Jurkat, Clone E6-1 (cell line): ENCODE measurements around the gene MATN1. TPM values are rescaled to one million over a fixed set of nuclear protein-coding genes. Genes with fewer than 3 reads are reported as not detected.
"Not testable (repeated sequence)": the region's sequence is repeated elsewhere in the genome, so short reads cannot be mapped to it uniquely, and the experiment has no call there.

Source experiments
- DNase-seq: peaks from one replicate; pipeline ENCODE4 v3.0.0-alpha.2; 2011; ENCODE audit warnings: low read depth, low spot score
- H3K4me3 ChIP-seq: 2 replicates; pipeline ENCODE4 v1.5.1; 2011; ENCODE audit warnings: mild to moderate bottlenecking, low read length, control low read depth, moderate library complexity
- polyA plus RNA-seq: library from polyadenylated mRNA; unstranded; fragments of >200 nt; gene quantifications from one replicate; pipeline ENCODE4 v1.2.1, GENCODE V29; 2012; ENCODE audit warnings: missing spikeins; ENCODE audit not compliant: insufficient read length, insufficient read depth

Gene MATN1, protein sequence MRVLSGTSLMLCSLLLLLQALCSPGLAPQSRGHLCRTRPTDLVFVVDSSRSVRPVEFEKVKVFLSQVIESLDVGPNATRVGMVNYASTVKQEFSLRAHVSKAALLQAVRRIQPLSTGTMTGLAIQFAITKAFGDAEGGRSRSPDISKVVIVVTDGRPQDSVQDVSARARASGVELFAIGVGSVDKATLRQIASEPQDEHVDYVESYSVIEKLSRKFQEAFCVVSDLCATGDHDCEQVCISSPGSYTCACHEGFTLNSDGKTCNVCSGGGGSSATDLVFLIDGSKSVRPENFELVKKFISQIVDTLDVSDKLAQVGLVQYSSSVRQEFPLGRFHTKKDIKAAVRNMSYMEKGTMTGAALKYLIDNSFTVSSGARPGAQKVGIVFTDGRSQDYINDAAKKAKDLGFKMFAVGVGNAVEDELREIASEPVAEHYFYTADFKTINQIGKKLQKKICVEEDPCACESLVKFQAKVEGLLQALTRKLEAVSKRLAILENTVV
- polyA plus RNA-seq, result not detected

DNA sequence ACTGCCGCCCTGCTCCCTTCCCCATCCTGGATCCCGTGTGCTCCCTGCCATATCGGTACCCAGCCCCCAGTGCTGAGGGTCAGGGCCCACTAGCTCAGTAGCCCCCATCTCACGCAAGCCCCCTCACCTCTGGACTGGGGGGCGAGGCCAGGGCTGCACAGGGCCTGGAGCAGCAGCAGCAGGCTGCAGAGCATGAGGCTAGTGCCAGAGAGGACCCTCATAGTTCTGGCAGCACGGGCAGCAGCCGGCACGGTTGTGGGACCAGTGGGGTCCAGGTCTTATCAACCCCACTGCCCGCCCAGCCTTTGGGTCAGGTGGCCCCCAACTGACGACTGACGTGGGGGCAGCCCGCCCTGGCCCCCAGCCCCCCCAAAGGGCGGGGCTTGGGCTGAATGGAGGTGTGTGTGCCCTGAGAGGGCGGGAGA is at the start of gene MATN1:
Gene MATN1, minus strand, starts transcription at position 255 of the 425 bp plus-strand sequence. Its CDS starts 34 bp downstream, at position 221.
- no peak for DNase-seq
- H3K4me3 ChIP-seq, result no peak within 1 kb of the TSS

DNA sequence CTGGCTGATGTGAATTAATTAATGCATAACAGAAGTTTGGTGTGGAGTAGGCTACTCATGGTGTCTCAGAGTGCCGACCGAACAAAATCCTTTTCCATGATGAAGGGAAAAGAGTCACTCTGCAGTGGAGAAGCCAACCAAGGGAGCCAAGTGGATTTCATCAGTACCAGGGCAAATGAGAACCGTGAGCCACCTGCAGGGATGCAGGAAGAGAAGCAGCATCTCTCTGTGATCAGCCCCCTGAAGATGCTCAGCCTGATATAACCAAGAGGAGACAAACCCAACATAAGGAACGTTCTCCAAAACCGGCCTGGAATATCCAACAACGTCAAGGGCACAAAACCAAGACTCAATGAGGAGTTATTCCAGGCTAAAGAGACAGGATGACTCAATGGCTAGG is 47.6 kb upstream of the MATN1 start:
- H3K4me3 ChIP-seq, result no peak overlapping the region
- DNase-seq, result no peak

DNA sequence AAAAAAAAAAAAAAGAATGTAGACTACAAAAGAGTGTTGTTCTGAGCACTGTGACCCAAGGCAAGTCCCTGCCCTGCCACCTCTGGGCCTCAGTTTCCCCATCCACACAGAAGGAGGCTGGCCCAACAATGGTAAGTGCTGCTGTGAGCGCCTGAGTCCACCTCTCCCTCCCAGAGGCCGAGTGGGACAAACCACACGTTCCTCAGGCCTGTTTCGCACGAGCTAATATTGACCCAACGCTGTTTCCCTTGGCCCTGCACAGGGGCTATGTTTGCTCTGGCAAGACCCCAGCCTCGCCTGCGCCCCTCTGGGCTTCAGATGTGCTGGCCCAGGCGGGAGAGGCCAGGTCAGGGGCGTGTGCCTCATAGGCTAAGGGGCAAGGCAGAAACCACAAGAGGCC is 46.8 kb upstream of the MATN1 start:
- no peak overlapping the region for H3K4me3 ChIP-seq
- no peak for DNase-seq

DNA sequence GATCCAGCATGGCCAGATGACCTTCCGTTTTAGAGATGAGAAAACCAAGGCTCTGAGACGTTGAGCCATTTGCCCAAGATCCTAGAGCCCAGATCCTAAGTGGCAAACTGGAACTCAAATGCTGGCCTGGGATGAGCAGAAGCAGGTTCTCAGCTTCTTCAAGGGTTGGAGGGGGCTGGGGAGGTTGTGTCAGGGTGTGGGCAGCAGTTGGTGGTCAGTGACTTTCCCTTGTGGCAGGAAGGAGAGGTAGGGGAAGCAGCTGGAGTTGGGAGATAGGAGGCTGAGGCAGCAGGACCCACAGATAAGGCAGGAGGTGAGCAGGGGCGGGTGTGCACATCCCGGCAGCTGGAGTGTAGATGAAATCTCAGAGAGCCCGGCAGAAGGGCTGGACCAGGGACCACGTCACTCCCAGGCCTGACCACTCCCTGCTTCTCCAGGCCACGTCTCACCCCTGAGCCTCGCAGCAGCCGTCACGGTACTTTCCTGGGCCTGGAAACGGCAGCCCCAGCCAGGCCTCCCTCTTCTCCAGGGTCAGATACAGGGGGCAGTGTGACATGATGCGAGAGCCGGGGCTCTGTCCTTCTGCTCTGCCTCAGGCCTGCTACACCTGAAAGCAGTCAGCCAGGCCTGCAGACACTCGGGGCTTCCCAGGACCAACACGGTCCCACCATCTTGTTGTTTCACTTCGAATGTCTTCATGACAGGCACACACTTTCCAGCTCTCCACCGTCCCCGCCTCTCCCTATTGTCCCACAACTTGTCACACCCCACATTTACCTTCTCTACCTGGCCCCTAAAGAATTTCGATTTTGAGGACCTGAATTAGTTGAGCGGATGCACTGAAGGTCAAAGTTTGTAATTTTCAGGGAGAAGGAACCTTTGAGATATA is 45.7 kb upstream of the MATN1 start:
- H3K4me3 ChIP-seq, result no peak overlapping the region
- DNase-seq, result no peak

DNA sequence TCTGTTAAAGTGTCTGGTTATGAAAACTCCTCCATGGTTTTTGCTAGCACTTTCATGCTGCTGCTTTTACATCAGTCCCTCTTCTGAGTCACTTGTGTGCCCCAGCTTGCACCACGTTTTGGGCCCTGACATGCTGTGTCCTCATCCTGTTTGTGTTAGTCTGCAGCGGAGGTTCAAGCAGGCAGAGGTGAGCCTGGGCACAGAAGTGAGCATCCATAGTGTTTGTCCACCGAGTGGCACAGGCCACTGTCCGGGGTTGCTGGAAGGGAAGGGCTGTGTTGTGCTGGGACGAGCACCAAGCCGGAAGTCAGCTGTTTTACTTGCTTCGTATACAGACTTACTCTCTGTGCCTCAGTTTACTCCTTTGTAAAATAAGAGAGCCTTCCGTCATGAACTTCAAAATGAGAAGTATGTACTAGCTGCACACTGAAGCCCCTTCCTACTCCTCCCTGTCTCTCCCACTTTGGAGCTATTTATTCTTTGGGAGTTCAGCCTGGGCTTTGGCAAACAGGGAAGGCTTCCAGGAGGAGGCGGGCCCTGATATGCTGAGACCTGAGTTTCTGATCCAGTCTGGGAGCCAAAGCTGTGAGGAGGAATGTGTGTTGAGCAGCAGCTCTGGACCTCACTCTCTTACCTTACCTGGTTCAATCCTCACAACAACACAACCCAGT is 44.9 kb upstream of the MATN1 start:
- DNase-seq, result no peak

DNA sequence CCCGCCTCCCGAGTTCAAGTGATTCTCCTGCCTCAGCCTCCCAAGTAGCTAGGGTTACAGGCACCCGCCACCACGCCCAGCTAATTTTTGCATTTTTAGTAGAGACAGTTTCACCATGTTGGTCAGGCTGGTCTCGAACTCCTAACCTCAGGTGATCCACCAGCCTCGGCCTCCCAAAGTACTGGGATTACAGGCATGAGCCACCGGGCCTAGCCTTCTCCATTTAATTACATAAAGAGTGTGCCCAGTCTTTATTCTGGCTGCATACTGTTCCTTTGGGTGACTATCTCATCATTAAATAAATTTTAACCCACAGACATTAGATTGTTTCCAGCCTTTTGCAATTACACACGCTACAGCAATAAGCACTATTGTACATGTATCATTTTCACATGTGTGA is 43.6 kb upstream of the MATN1 start:
- not testable (repeated sequence) for DNase-seq, H3K4me3 ChIP-seq

More for the DNA sequence above, 44.9 kb upstream of the MATN1 start:
- H3K4me3 ChIP-seq, result no peak overlapping the region

DNA sequence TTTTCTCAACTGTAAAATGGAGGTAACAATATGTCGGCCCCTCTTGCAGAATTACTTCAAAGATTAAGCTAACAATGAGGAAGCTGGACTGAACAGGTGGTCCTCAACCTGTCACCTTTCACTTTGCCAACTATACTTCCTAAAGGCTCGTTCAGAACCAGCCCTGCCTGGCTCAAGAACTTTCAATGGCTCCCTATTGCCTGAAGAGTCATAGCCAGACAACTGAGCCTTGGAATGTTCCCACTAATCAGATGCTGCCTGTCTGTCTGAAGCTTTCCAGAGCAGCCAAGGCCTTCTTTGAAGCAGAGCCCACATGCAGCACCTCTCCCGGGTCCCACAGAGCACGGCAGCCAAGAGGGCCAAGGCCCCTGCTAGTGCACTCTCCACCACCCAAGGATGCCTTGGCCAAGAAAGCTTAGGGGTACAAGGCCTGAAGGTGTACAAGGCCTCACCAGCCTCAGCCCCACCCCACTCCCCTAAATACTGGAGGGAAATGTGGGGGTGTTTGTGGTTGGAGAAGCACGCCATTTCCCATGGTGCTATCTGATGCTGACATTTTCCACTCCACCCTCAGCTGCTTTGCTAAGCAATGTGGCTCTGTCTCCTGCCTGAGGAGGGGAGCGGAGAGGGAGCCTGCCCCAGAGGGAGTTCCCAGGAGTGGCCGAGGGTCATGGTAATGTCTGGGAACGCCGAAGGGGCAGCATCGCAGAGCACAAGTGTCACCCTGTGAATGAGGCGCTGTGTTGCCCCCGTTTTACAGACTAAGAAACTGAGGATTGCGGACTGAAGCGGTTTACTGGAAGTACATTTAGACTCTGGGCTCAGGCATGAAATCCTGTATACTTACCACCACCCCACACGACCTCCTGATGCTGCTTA is 42.4 kb upstream of the MATN1 start:
- DNase-seq, result no peak
- H3K4me3 ChIP-seq, result no peak overlapping the region

DNA sequence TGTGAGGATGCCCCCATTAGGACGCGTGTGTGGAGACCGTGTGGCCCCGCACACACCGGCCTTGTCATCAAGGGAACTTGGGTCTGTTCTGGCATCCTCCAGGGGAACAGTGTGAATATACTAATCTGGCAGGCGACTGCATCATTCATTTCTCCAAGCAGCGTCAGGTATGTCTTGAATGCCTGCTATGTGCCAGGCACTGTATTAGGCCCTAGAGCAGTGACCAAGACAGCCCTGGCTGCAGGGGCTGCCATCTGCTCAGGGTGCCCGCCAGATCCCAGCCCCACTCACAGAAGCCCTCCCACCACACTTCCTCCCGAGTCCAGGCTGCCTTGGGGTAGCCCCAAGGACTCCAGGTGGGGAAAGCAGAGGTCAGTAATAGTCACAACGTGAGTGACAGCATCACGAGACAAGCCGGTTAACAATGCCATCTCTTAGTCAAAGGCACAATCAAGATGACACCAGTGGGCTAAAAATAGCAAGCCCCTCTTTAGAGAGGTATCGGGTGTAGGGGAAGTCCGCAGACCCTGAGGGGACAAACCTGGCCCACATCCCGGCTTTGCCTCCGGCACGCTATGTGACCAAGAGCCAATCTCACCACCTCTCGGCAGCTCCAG is 41.7 kb upstream of the MATN1 start:
- H3K4me3 ChIP-seq, result no peak overlapping the region
- DNase-seq, result no peak

DNA sequence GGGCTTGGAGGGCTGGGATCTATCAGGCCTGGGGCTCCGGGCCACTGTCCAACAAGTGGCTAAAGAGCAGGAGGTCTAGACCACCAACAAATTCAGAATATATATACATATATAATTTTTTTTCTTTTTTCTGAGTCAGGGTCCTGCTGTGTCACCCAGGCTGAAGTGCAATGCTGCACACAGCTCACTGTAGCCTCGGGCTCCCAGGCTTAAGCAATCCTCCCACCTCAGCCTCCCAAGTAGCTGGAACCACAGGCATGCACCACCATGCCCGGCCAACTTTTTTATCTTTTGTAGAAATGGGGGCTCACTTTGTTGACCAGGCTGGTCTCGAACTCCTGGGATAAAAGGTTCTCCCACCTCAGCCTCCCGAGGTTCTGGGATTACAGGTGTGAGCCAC is 41.0 kb upstream of the MATN1 start:
- no peak for DNase-seq
- no peak overlapping the region for H3K4me3 ChIP-seq

DNA sequence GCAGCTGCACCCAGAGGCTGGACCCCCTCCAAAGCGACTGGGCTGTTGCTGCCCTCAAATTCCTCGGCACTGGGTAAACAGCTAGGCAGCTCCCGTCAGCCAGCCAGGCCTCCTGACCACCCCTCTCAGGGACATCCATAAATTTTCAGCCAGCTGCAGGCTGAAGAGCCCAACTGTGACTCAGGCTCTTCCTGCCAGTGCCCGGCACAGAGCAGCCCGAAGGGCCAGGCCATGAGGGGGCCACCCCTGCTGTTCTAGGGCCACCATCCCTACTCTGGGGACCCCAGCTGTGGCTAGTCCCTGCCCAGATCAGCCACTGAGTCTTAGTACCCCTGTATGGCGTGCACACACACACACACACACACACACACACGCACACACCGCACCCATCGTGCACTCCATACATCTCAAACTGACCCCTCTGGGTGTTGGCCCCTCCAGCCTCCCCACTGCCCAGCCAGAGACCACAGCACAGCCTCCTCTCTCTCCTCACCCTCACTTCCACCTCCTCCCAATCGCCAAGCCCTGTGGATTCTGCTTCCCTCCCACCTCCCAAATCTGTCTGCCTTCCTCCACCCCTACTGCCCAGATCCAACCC is 40.4 kb upstream of the MATN1 start:
- no peak for DNase-seq
- H3K4me3 ChIP-seq, result no peak overlapping the region

DNA sequence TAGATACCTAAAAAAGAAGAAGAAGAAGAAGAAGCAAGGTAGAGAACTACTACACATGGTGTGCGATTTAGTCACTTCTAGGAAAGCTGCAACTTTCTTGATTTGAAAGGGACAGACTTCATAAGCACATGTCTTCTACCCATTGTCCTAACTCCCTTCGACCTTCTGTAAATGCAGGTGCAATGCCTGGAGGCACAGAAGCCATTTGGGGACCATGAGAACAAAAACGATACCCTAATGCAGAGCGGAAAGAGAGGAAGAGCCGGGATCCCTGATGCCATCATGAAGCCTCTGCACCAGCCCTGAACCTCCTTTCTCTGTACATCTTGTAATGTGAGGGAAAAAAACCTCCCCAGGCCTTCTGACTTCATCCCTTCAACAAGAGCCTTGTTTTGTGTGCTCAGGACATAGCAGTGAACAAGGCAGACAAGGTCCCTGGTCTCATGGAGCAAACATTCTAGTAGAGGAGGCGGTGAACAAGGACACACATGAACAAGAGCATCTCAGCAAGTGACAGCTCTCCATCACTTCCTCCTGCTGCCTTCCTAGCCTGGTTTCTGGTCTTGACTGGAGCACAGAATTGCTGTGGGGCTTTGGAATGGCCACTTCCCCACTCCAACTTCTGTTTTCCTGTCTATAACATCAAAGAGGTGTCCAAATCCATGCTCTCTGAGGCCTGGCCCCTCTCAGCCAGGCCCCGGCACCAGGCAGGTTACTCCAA is 39.7 kb upstream of the MATN1 start:
- H3K4me3 ChIP-seq, result no peak overlapping the region
- no peak for DNase-seq

DNA sequence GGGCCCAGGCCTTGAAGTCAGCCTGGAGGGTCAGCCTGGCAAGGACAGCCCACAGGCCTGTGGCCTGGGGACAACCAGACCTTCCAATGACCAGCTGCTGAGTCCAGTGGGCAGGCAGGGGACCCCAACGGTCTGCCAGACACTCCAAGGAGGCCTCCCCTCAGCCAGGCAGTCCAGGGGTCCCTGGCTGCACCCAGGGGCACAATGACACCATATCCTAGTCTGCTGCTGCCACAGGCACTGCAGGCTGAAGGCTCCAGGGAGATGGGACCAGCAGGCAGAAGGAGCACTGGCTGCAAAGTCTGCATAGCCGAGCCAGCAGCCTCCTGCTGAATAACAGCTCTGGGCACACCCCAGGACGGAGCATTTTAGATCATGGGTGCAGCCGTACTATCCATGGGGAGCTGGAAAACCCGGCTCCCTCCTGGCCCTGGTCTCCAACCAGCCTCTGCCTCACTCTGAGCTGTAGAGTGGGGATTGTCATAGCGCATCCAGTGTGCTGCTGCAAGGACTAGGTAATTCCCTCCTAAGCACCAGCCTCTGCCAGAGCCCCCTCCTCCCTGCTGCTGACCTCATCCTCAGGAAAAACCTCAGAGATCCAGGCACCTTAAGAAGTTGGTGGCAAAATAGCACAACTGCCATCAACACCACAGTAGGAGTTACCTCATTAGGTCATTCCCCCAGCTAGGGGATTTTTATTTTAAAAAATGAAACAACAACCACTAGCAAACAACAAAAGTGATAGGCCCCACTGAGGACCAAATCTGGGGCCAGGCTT is 39.0 kb upstream of the MATN1 start:
- no peak for DNase-seq
- H3K4me3 ChIP-seq, result no peak overlapping the region

DNA sequence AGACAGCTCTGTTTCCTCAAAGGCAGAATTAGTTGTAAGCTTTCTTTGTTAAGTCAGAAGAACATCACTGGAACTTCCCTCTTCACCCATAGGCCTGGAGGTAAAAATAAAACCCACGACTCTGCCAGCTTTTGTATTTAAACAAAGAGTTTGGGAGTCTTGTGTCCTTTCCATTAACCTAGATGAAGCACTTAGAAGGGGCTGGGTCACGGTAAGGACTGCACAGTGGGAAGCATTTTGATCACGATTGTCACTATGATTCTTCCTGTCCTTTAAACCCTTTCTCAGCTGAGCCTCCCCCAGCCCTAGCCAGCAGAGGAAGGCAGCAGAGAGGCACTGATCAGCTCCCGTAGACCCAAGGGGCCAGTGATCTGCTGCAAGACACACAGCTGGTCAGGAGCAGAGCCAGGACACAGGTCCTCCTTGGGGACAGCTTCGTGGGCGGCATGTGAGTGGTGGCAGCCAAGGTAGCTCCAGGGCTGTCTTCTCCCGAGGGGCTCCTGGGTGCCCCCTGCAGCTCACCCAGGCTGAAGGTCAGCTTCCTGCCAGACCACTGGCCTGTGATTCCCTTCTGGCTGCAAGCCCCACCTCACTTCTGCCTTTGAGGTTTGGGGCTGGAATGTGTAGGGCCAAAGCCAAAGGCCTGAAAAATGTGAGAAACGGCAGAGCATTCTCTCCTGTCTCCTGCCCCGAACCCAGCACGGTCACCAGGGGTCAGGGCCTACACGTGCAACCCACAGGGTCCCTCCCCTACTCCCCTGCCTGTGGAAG is 38.2 kb upstream of the MATN1 start:
- DNase-seq, result no peak
- no peak overlapping the region; the same call in 1 of the 2 replicates for H3K4me3 ChIP-seq

DNA sequence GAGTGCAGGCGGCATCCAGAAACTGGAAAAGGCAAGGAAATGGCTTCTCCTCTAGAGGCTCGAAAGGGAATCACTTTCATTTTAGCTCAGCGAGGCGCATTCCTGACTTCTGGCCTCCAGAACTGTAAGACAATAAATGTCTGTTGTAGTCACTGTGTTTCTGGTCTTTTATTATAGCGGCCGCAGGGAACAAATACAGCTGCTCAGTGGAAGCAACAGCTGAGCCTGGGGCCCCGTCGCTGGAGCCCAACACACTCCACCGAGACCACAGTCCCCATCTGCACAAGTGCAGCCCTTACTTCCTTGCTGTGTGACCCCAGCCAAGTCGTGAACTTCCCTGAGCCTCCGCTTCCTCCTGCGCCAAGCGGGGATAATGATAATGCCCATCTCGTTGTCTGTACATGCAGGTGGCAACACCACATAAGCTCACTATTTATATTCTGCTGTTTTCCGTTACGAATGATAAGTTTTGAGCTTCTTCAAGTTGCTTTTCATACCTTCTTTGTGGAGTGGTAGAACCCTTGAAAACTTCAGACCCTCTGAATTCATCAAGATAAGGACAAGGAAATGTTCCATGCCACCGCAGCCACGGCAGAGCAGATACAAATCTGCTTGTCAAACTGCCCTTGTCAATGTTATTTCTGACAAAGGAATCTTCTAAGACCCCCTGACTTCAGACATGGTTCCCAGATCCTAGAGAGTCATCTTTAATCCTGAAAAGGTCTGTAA is 37.4 kb upstream of the MATN1 start:
- peak; percentile 85 for DNase-seq
- H3K4me3 ChIP-seq, result peak overlapping the region; percentile 42

DNA sequence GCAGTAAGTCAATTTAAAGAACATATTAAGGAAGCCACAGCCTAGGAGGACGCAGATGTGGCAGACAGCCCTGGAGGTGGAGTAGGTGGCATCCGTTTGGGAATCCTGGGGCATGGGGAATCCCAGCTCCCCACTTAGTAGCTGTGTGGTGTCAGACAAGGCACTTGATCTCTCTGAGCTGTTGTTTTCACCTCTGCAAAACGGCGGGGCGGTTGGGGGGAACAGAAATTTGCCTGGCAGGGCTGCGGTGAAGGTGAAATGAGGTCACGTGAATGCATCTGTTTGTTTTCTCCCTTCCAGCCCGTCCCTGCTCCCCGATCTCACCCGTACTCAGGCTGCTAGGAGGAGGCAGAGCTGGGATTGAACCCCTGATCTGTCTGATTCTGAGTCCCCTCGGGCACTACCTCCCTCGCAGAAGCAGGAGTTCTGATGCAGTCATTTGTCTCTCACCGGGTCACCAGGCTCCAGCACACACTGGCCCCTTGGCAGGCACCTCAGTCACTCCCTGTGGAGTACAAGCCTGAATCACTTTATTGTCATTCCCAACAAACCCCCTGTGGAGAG is 36.4 kb upstream of the MATN1 start:
- peak; percentile 54 for DNase-seq
- peak overlapping the region; percentile 42 for H3K4me3 ChIP-seq
